ENCODE measurements around the gene KCTD5. TPM values are rescaled to one million over a fixed set of nuclear protein-coding genes. Genes with fewer than 3 reads are reported as not detected.

KCTD5 gene
- total and polyA plus RNA-seq, 9 of the 15 experiments (the other 6 are each of a cell fraction or from before 2014, with no cell fraction given), result 0.73 to 58.3 (median 32.3) TPM

- no peak for TF ChIP-seq TBL1XR1 (IDR thresholded peaks at IDR 0.05; ENCODE audit: low read length in 2 of 2)
- no peak for TF ChIP-seq DPF2 (IDR thresholded peaks at IDR 0.05)
- no peak for TF ChIP-seq AFF1 (IDR thresholded peaks at IDR 0.05; ENCODE audit: low read depth in 1 of 2, partially characterized antibody in 2 of 2)
- no peak for TF ChIP-seq ZNF57 (CRISPR knock-in tag; IDR thresholded peaks at IDR 0.05)
- TF ChIP-seq VEZF1 (CRISPR knock-in tag; IDR thresholded peaks at IDR 0.05), result no peak
- TF ChIP-seq ZBTB11 (CRISPR knock-in tag; IDR thresholded peaks at IDR 0.05), result no peak
- no peak for TF ChIP-seq DACH1 (IDR thresholded peaks at IDR 0.05; ENCODE audit: partially characterized antibody)
- no peak for TF ChIP-seq TARDBP (IDR thresholded peaks at IDR 0.05)
Observed at GRCh38 chr16:2748757-2749455, 66.6 kb downstream of the KCTD5 start (continued).
